Glomerular visceral epithelial cell (primary cell): ENCODE measurements around the gene ADARB2.

Source experiments
- DNase-seq: peaks from one replicate; pipeline ENCODE4 v3.0.0-alpha.2; 2016; ENCODE audit errors: extremely low spot score

The ADARB2 gene

GRCh38 chr10:1137499-1138163 is 599.7 kb downstream of the ADARB2 start:
- DNase-seq, result no peak

GRCh38 chr10:1136268-1136667 is 601.1 kb downstream of the ADARB2 start:
- DNase-seq, result no peak

GRCh38 chr10:1134156-1134555 is 603.2 kb downstream of the ADARB2 start:
- no peak for DNase-seq

- no peak for DNase-seq
These were observed 603.8 kb downstream of the ADARB2 start for GRCh38 chr10:1133495-1134045.

- DNase-seq, result no peak
These were observed 604.7 kb downstream of the ADARB2 start for GRCh38 chr10:1132584-1132983.

GRCh38 chr10:1130995-1131790 is 606.1 kb downstream of the ADARB2 start:
- DNase-seq, result no peak

- no peak for DNase-seq
These were observed 607.1 kb downstream of the ADARB2 start for GRCh38 chr10:1130226-1130625.

- no peak for DNase-seq
These were observed 608.7 kb downstream of the ADARB2 start for GRCh38 chr10:1128649-1129048.

GRCh38 chr10:1128115-1128514 is 609.2 kb downstream of the ADARB2 start:
- no peak for DNase-seq

GRCh38 chr10:1127629-1128028 is 609.7 kb downstream of the ADARB2 start:
- DNase-seq, result no peak
